HS-27A (cell line): ENCODE results near the gene ZC3H4.
"Not testable (repeated sequence)": the region's sequence is repeated elsewhere in the genome, so short reads cannot be mapped to it uniquely, and the experiment has no call there.

Experiments
- DNase-seq: peaks from one replicate; pipeline ENCODE4 v3.0.0-alpha.2; 2012; ENCODE audit warnings: low read depth, missing footprints

ZC3H4 gene

DNA sequence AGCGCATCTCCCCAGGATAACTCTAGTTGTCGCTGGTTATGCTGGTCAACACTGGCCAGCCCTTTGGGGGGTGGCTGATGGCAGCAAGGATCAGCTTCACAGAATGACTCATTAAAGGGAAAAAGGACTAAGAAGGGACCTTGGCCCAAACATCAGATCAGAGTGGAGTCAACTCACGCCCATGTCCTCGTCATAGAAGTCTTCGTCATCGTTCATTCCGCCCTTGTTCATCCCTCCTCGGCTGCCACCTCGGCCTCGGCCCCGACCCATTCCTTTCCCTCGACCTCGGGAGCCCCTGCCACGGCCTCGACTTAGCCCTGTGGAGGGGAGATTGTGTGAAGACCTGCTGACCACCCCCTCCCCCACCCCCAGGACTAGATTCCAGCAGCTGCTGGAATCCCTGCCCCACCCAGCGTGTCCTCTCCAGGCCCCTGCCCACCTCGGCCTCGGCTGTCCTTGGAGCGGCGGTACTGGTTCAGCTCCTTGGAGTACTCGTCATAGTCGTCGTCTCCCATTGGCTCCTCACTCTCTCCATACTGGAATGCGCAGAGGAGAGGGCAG, 28.6 kb downstream of the ZC3H4 start:
- no peak for DNase-seq

DNA sequence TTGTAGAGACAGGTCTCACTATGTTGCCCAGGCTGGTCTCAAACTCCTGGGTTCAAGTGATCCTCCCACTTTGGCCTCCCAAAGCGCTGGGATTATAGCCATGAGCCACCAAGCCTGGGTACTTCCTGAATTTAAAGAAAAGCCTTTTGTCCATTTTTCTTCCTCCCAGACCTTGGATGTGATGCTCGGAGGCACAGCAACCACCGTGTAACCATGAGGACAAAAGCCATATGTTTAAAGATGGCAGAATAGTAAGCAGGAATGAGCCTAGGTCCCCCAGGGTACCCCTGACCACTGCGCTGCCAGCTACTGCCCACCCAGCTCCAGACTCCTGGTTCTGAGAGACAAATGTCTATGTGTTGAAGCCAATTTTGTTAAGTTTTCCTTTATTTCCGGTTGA, 31.1 kb downstream of the ZC3H4 start:
- DNase-seq: no peak

DNA sequence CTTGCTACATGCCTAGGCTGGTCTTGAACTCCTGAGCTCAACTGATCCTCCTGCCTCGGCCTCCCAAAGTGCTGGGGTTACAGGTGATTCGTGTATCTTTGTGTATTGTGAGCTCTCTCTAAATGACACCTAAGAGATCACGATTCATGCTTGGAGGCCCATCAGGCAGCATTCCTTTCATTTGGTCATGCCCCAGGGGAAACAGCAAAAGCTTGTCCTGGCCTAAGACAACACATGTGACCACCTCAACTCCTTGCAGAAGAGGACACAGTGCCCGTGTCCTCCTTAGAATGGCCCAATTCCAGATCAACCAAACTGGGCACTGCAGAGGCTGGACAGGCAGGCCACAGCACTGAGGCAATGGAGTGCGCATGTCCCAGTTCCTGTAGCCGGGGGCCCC, 32.5 kb downstream of the ZC3H4 start:
- no peak for DNase-seq

DNA sequence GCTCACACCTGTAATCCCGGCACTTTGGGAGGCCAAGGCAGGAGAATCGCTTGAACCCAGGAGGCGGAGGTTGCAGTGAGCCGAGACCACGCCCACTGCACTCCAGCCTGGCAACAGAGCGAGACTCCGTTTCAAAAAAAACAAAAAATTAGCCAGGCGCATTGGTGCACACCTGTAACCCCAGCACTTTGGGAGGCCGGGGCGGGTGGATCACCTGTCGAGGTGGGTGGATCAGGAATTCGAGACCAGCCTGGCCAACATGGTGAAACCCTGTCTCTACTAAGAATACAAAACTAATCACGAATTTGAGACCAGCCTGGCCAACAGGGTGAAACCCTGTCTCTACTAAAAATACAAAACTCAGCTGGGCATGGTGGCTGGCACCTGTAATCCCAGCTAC, 35.2 kb downstream of the ZC3H4 start:
- DNase-seq: not testable (repeated sequence)

DNA sequence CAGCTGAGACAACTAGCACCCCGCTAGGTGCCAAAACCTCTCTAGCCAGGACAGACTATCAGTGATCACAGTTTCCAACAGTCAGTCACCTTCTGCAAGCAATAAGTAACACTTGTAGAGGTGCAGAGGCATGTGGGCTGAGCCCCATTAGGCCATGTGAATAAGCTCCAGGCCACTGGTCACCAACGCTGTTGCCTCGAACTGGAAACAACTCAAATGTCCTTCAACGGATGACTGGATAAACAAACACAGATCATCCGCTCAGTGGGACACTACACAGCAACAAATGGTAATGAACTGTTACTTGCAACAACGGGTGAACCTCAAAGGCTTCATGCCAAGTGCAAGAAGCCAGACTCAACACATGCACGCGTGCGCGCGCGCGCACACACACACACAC, 37.6 kb downstream of the ZC3H4 start:
- no peak for DNase-seq

DNA sequence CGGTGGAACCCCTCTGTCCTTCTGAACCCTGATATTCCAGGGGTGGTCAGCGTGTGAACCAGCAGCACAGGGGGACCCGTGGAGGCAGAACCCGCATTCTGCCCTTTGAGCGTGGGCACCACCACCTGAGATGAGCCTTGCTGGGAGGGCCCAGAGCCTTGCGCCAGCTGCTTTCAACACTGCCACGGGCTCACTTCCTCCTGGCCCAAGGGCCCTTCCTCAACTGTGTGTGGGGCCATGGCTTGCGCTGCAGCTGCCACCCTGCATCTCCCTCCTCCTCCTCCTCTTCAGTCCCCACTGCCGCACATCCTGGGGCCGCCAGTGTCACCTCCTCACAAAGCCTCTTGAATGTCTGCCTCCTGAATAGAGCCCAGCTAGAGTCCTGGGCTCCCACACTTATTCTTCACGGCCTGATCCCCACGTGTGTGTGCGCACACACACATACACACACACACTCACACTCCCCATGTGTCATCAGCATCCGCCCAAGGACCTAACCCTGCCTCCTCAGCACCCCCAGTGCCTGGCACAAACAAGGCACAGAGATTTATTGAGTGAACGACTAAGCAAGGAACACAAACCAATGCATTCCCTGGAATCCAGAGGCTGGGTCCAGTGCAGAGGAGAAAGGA, 38.3 kb downstream of the ZC3H4 start:
- DNase-seq: no peak

DNA sequence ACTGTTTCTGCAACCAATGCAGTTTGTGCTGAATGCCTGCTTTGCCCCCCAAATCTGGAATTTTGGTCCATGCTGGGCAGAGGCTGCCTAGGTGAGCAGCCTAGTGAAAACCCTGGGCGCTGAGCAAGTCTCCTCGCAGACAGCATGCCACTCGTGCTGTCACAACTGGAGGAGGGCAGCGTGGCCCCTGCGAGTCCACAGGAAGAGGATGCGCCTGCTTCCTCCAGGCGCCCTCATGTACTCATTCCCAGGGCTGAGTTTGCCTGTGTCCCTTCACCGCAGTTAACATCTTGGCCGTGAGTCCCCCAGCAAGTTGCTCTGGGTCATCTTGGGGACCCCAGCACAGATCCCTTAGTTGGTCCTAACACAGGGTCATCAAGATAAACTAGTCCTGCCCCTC, 39.0 kb downstream of the ZC3H4 start:
- no peak for DNase-seq

DNA sequence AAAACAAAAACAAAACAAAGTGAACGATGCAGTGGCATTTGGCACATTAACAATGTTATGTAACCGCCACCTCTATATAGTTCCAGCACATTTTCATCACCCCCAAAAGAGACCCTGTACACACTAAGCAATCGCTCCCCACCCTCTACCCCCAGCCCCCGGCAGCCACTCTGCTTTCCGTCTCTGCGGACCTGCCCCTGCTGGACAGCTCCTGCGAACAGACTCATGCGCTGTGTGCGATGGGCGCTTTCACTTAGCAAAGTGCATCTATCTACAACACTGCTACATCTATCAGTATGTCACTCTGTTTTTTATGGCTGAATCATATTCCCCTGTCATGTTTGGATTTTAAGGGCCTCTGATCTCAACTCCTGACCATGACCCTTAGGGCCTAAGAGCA, 40.0 kb downstream of the ZC3H4 start:
- DNase-seq: no peak

DNA sequence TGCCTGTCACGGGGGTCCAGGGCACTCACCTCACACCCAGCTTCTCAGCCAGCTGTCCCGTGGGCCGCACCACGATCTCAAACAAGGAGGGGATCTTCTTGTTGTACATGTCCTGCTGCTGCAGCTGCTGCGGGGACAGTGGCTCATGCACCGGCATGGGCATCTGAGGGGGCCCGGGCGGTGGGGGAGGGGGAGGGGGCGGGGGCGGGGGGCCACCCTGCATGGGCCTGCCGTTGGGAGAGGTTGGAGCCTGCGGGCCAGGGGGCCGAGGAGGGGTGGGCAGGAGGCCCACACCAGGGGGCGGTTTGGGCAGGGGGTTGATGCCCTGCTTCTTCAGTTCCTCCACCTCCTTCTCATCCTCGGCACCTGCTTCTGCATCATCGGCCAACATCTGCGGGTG, 41.3 kb downstream of the ZC3H4 start:
- DNase-seq: no peak

DNA sequence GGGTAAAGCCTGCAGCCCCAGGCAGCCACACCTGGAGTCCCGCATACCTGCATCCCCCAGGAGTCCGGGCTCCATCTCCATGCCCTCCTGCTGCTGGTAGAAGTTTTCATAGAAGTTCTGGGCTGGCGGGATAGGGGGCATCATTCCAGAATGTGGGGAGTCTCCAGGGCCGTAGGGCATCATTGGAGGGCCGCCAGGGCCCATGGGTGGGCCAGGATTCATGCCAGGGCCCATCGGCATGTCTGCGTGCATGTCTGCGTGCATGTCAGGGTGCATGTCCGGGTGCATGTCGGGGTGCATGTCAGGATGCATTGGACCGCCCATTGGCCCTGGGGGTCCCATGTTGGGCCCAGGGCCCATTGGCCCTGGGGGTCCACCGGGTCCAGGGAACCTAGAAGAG, 41.8 kb downstream of the ZC3H4 start:
- DNase-seq: no peak

DNA sequence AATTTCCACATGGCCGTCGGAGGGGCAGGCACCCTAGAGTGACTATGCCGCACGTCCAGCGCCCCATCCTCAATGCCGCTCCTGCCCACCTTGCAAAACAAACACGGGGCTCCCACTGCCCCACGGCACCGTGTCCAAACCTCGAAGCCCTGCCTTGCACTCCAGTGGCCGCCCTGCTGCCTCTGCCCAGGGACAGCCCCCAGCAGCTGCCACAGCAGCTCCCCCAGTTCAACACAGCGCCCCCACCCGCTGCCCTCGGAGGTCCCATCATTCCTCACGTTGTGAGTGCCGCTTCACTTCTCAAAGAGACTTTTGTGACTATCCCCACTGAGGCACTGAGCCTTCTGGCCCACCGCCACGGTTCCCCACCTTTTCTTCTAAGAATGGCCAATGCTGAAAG, 42.8 kb downstream of the ZC3H4 start:
- DNase-seq: no peak

DNA sequence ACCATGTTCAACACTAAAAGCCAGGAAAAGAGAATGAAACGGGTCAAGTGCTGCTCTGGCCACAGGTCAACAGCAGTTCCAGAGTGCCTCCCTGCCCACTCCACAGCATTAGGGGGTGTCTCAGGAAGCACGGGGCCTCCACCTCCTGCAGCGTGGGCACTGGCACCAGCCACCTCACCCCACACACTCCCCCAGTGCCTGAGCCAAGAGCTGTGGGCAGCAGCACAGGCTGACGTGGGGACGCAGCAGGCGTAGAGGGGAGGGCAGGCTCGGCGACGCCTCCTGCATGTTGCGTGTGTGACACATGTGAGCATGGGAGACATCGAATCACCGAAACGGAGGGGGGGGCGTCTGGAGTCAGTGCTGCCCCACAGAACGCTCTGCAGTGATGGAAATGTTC, 43.8 kb downstream of the ZC3H4 start:
- no peak for DNase-seq

DNA sequence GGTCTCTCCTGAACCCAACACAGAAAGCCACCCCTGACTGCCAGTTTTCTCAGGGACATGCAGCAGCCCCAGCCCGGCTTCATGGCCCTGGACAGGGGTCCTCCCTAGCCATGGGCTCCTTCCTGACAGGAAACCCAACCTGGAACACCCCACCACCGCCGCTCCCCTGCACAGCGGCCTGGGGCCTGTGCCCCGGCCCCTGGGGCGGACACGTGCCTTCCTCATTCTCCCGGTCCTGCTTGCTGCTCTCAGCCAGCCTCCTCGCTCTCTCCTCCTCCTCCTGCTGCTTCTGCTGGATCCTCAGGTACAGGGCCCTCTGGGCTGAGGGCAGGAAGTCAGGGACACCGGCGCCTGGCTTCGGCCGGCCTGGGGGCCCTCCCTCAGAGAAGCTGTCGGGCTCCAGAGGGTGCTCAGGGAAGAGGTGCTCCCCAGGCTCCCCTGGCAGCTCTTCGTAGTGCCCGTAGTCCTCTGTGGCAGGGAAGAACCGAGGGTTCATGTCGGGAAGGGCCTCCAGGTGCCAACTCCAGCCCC, 44.6 kb downstream of the ZC3H4 start:
- DNase-seq: no peak

DNA sequence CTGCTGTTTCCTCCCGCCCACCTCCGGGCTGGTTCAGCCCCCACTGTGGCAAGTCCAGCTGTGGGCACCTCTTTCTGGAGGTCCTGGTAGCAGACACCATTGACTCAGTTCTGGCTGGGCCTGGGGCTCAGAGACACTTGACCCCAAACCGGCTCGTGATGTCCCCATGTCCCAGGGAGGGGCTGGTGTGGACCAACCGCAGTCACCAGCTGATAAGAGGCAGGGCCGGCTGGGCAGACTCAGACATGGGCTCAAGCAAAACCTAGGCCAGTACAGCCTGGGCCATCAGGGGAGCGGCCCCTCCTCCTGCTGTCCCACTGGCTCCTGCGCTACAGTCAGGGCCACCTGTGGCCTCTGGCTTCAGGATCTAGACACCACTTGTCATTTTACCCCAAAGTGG, 45.3 kb downstream of the ZC3H4 start:
- no peak for DNase-seq

DNA sequence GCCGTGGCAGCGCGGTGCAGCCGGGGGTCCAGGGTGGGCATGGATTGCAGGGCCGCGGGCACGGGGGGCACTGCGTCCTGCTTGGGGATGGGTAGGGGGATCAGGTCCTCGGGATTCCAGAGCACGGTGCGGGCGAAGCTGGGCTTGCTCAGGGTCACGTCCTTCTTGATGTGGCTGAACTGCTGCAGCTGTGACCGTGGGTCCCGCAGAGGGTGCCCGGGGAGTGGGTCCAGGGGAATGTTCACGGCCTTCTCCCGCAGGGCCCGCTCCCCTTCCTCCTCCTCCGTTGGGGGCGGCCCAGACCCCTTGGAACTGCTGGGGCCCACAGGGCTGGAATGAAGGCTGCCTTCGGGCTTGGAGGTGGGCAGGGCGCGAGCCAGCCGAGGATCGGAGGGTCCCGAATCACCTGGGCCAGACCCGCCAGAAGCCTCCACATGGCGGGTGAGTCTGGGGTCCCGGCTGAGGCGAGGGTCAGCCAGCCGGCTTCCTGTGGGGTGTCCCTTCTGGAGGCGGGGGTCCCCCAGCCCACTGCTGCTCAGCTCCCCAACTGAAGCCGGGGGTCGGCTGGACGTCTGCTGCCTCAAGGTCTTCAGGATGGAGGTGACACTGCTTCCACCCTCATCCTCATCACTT, 46.2 kb downstream of the ZC3H4 start:
- no peak for DNase-seq

DNA sequence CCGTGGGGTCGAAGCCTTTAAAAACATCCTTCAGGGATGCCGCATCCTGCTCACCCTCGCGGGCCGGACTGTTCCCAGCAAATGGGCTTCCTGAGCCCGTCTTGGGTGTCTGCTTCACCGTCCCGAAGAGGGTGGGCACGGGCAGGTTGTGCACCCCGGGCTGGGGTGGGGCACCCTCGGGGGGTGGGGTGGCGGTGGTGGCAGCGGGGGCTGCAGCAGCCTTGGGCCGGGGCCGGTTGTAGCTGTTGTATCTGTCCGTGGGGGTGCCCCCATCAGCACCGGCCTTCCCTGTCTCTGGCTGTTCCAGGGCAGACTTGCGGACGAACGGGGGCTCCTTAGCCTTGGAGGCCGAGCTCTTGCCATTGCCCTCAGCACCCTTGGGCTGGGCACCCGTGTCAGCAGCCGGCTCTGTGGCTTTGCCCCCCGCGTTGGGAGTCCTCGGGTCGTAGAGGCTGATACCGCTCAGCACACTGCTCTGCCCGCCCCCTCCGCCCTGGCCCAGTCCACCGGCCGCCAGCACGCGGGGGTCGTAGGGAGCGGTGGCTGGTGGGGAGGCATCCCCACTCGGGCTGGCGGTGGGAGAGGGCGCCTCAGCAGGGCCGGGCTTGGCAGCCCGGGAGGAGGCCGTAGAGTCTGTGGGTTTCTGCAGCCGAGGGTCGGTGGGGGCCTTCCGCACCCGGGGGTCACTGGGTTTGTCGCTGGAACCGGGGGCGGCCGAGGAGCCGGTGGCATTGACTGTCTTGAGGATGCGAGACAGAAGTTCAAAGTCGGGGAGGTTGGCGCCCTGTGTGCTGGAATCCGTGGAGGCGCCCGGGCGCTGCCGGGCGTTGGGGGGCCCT, 47.0 kb downstream of the ZC3H4 start:
- DNase-seq: no peak

DNA sequence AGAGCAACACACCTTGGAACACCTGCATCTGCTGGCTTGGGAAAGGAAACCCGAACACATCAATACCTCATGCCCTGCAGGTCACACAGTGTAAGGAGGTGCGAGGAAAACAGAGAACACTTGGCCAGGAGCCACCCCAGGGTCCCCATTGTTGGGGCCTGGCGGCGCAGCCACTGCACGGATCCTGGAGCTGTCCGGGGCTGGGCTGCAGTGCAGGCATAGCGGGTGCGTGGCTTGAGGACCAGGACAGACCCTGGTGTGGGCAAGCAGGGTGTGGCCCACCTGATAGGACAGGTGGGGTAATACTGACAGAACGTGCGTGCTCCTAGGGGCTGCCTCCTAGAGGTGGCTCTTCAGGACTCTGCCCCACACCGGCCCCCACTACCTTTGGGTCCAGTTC, 48.3 kb downstream of the ZC3H4 start:
- DNase-seq: no peak

DNA sequence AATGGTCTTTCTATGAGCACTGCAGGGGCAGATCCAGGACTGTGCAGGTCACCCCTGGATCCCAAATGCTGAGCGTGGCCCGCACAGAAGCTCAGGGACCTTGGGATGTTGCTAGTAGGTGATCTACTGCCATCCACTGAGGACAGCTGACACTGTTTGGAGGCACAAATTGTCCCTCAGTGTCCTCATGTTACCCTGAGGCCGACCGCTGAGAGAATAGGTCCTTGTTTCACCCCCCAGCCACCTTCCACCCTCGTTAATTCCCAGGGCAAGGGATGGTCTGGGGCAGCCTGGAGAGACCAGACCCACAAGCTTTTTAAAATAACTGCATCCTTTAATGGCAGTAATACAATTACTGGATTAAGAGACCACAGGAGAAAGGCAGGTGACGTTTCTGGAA, 49.7 kb downstream of the ZC3H4 start:
- no peak for DNase-seq

DNA sequence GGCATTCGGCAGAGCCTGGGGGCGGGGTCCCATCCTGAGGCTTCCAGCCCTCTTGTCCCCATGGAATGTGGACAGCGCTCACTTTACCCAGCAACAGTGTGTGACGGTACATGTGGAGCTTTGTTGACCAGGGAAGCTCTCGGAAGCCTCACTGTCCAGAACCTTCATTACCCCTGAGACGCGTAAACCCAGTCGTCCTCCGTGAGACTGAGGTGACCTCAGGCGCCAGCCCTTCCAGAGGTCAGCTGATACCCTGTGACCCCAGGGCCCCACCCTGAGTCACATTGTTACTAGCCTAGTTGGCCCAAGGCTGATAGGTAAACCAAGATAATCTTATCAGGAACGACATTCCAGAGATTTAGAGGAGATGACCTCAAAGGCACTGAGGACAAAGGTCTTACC, 55.0 kb downstream of the ZC3H4 start:
- DNase-seq: no peak

DNA sequence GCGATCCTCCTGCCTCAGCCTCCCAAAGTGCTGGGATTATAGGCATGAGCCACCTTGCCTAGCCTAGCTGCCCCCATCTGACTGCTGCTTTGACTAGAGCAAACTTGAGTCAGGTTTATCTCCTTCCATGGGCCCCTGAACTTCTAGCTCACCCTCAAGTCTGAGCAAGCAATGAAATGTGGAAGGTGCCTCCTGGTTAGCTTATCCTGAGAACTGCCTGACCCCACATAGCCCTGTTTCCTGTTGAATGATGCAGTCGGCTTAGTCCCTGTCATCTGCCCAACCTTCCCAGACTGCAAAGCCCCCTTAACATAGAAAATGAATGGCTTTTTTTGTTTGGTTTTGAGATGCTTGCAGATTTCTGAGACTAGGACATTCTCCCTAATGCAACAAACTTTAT, 56.2 kb downstream of the ZC3H4 start:
- no peak for DNase-seq

DNA sequence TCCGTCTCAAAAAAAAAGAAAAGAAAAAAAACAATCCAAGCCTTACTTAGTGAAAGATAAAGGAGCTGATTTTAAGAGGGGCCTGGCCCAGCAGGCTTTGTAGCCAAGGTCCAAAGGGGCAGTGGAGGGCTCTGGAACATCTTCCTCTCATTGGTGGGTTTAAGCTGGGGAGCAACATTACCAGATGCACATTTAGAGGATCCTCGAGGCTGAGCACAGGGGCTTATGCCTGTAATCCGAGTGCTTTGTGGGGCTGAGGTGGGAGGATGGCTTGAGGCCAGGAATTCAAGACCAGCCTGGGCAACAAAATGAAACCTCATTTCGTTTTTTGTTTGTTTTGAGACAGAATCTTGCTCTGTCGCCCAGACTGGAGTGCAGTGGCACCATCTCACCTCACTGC, 57.2 kb downstream of the ZC3H4 start:
- no peak for DNase-seq

DNA sequence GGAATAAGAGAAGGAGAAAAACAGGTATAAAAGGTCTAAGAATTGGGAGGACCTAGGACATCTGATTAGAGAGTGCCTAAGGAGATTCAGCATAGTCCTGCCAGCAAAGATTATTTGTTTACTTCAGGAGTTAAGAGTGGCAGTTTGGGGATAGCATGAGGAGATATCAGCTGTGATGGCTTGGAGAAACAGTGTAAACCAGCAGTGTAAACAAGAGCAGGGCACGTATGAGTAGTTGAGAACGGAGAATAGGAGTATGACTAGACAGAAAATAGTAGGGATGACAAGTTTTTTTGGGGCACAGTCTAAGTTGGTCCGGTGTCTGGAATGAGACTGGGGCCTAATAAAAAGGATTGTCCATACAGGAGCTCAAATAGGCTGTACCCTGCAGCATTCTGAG, 63.0 kb downstream of the ZC3H4 start:
- DNase-seq: not testable (repeated sequence)

DNA sequence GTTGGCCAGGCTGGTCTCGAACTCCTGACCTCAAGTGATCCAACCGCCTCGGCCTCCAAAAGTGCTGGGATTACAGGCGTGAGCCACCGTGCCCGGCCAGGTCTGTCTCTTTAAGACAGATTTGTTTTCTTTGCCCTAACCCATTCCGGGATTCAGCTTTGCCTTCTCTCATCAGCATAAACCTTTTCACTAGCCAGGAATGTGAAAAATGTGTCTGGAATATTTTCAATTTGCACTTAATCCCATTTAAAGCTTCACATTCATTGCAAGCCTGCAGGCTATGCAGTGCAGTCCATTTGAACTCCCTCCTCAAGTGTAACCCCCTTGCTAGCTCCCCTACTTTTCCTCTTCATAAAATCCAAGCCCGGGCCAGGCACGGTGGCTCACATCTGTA, 64.3 kb downstream of the ZC3H4 start:
- DNase-seq: peak; percentile 96
